H9 (cell line): ENCODE measurements around the gene TGM2. TPM values are rescaled to one million over a fixed set of nuclear protein-coding genes. Genes with fewer than 3 reads are reported as not detected.

ENCODE experiments used
- DNase-seq: peaks from one replicate; pipeline ENCODE4 v3.0.0-alpha.2; 2017
- H2AFZ ChIP-seq: one replicate; pipeline ENCODE4 v1.6.1; 2013; ENCODE audit warnings: mild to moderate bottlenecking, low read length, control low read depth, moderate library complexity
- H2AK5ac ChIP-seq: 2 replicates; pipeline ENCODE4 v1.6.1; 2013; ENCODE audit warnings: low read length, control low read depth, mixed read lengths; ENCODE audit not compliant: insufficient read length
- H2BK120ac ChIP-seq: one replicate; pipeline ENCODE4 v1.6.1; 2013; ENCODE audit warnings: low read depth, mild to moderate bottlenecking, low read length, control low read depth, inconsistent platforms; ENCODE audit not compliant: poor library complexity, severe bottlenecking
- H2BK12ac ChIP-seq: 2 replicates; pipeline ENCODE4 v1.6.1; 2013; ENCODE audit warnings: low read length, control low read depth, mixed read lengths, low read depth; ENCODE audit not compliant: insufficient read length
- H2BK15ac ChIP-seq: 2 replicates; pipeline ENCODE4 v1.6.1; 2013; ENCODE audit warnings: low read depth, low read length, control low read depth
- H2BK20ac ChIP-seq: one replicate; pipeline ENCODE4 v1.6.1; 2013; ENCODE audit warnings: low read depth, mild to moderate bottlenecking, low read length, control low read depth, inconsistent platforms; ENCODE audit not compliant: poor library complexity, severe bottlenecking
- H2BK5ac ChIP-seq: 2 replicates; pipeline ENCODE4 v1.6.1; 2013; ENCODE audit warnings: low read length, control low read depth, mixed read lengths; ENCODE audit not compliant: insufficient read length
- H3K14ac ChIP-seq: 2 replicates; pipeline ENCODE4 v1.6.1; 2013; ENCODE audit warnings: low read length, control low read depth; ENCODE audit not compliant: insufficient read depth
- H3K18ac ChIP-seq: 2 replicates; pipeline ENCODE4 v1.6.1; 2013; ENCODE audit warnings: low read depth, mild to moderate bottlenecking, mixed read lengths, low read length, control low read depth; ENCODE audit not compliant: insufficient read length
- H3K23ac ChIP-seq: 2 replicates; pipeline ENCODE4 v1.6.1; 2013; ENCODE audit warnings: low read length, control low read depth, mixed read lengths, low read depth; ENCODE audit not compliant: insufficient read length
- H3K23me2 ChIP-seq: 2 replicates; pipeline ENCODE4 v1.6.1; 2013; ENCODE audit warnings: low read depth, mild to moderate bottlenecking, mixed read lengths, low read length, control low read depth; ENCODE audit not compliant: insufficient read length, poor library complexity, severe bottlenecking
- H3K27ac ChIP-seq: 2 replicates; pipeline ENCODE4 v1.5.1; 2013; ENCODE audit warnings: low read length, control low read depth, mixed read lengths, low read depth; ENCODE audit not compliant: insufficient read length
- H3K27me3 ChIP-seq: 2 replicates; pipeline ENCODE4 v1.6.1; 2013; ENCODE audit warnings: low read length, control low read depth, inconsistent platforms; ENCODE audit not compliant: insufficient read depth
- H3K4ac ChIP-seq: 2 replicates; pipeline ENCODE4 v1.6.1; 2013; ENCODE audit warnings: low read depth, mild to moderate bottlenecking, control low read depth, inconsistent platforms, low read length, moderate library complexity
- H3K4me1 ChIP-seq: 2 replicates; pipeline ENCODE4 v1.6.1; 2013; ENCODE audit warnings: low read length, control low read depth, inconsistent platforms; ENCODE audit not compliant: insufficient read depth
- H3K4me2 ChIP-seq: 2 replicates; pipeline ENCODE4 v1.6.1; 2013; ENCODE audit warnings: low read length, control low read depth, mixed read lengths; ENCODE audit not compliant: insufficient read length, insufficient read depth
- H3K56ac ChIP-seq: 2 replicates; pipeline ENCODE4 v1.6.1; 2013; ENCODE audit warnings: low read depth, mild to moderate bottlenecking, mixed read lengths, low read length, control low read depth; ENCODE audit not compliant: insufficient read length
- H3K79me1 ChIP-seq: 2 replicates; pipeline ENCODE4 v1.6.1; 2013; ENCODE audit warnings: low read depth, mild to moderate bottlenecking, moderate library complexity, low read length, control low read depth, inconsistent platforms; ENCODE audit not compliant: insufficient read depth, poor library complexity, severe bottlenecking
- H3K79me2 ChIP-seq: 2 replicates; pipeline ENCODE4 v1.6.1; 2013; ENCODE audit warnings: low read length, control low read depth, inconsistent platforms; ENCODE audit not compliant: insufficient read depth
- H3K9ac ChIP-seq: 2 replicates; pipeline ENCODE4 v1.6.1; 2013; ENCODE audit warnings: low read length, control low read depth, mixed read lengths; ENCODE audit not compliant: insufficient read length; ENCODE audit errors: extremely low read depth
- H3K9me3 ChIP-seq: one replicate; pipeline ENCODE4 v1.6.1; 2013; ENCODE audit warnings: low read depth, low read length, inconsistent platforms; ENCODE audit not compliant: control insufficient read depth
- H3T11ph ChIP-seq: one replicate; pipeline ENCODE4 v1.6.1; 2013; ENCODE audit warnings: mild to moderate bottlenecking, low read length, control low read depth, inconsistent platforms
- H4K20me1 ChIP-seq: one replicate; pipeline ENCODE4 v1.6.1; 2013; ENCODE audit not compliant: control insufficient read depth, insufficient read length, insufficient read depth
- H4K5ac ChIP-seq: 2 replicates; pipeline ENCODE4 v1.6.1; 2013; ENCODE audit warnings: low read depth, mild to moderate bottlenecking, mixed read lengths, low read length, control low read depth; ENCODE audit not compliant: insufficient read length
- H4K8ac ChIP-seq: replicated peaks from 2 replicates; pipeline ENCODE4 v1.6.1; 2013; ENCODE audit warnings: low read length, control low read depth, mixed read lengths, low read depth; ENCODE audit not compliant: insufficient read length
- H4K91ac ChIP-seq: 2 replicates; pipeline ENCODE4 v1.6.1; 2013; ENCODE audit warnings: low read depth, mild to moderate bottlenecking, moderate library complexity, mixed read lengths, low read length, control low read depth; ENCODE audit not compliant: insufficient read length
- H3K27ac Mint-ChIP-seq, 3 experiments: 2 replicates in 2 of 3; 3 replicates in 1 of 3; pipeline ENCODE4 v1.8.0; 2020 to 2021; ENCODE audit warnings: mixed read lengths in 3 of 3, mild to moderate bottlenecking in 1 of 3, moderate library complexity in 1 of 3
- H3K27me3 Mint-ChIP-seq: 2 replicates; pipeline ENCODE4 v1.8.0; 2021; ENCODE audit warnings: low read depth, mild to moderate bottlenecking, moderate library complexity, mixed read lengths
- H3K36me3 Mint-ChIP-seq, 3 experiments: 2 replicates in 2 of 3; 3 replicates in 1 of 3; pipeline ENCODE4 v1.8.0; 2020 to 2021; ENCODE audit warnings: low read depth in 3 of 3, mixed read lengths in 3 of 3; ENCODE audit not compliant: insufficient read depth in 1 of 3
- H3K4me1 Mint-ChIP-seq, 2 experiments: 2 replicates each; pipeline ENCODE4 v1.8.0; 2020; ENCODE audit warnings: mixed read lengths in 2 of 2
- H3K4me3 Mint-ChIP-seq, 2 experiments: 2 replicates in 1 of 2; 3 replicates in 1 of 2; pipeline ENCODE4 v1.8.0; 2020 to 2021; ENCODE audit warnings: mild to moderate bottlenecking in 2 of 2, mixed read lengths in 2 of 2, moderate library complexity in 1 of 2
- H3K9me3 Mint-ChIP-seq, 2 experiments: 2 replicates in 1 of 2; 3 replicates in 1 of 2; pipeline ENCODE4 v1.8.0; 2020; ENCODE audit warnings: mild to moderate bottlenecking in 2 of 2, mixed read lengths in 2 of 2, moderate library complexity in 1 of 2
- CTCF ChIP-seq: fragments of 200-600 bp; sonication (generic); conservative IDR thresholded peaks from 3 replicates; pipeline ENCODE4 v1.8.0; 2021; ENCODE audit warnings: antibody characterized with exemption, mild to moderate bottlenecking
- WGBS: extraction: QIAGEN DNeasy Blood & Tissue Kit; methylation state at CpG from one replicate; pipeline ENCODE4 v1.1.7; 2013; ENCODE audit warnings: missing lambda C conversion rate, low lambda C conversion rate, mixed read lengths; ENCODE audit not compliant: insufficient read length; ENCODE audit errors: extremely low coverage; 5-methylcytosine and 5-hydroxymethylcytosine counted together
- total RNA-seq: library from RNA; stranded (reverse); gene quantifications from 2 replicates; pipeline ENCODE4 v1.2.1, GENCODE V29; 2021

Gene TGM2
- total RNA-seq, 1 experiment from 2014 or later, result 1.1 TPM

GRCh38 chr20:38123021-38123587 lies 42.0 kb downstream of the TGM2 start:
- Histone ChIP-seq H3K23me2 (no peaks in the 10 kb centered on the region), H2BK15ac (no peak overlapping the region), H3K9me3 (no peaks in the 10 kb centered on the region), H3K4me1 (no peaks in the 10 kb centered on the region; the same call in 1 of the 2 replicates), H3K4me2 (no peak overlapping the region), H4K20me1 (no peaks in the 10 kb centered on the region), H2BK5ac (no peak overlapping the region), H3K9ac (no peak overlapping the region), H4K5ac (no peak overlapping the region), H3K23ac (no peak overlapping the region), H3K56ac (no peak overlapping the region), H3K4ac (no peak overlapping the region), H2AFZ (no peak overlapping the region), H3T11ph (no peak overlapping the region), H3K14ac (no peak overlapping the region), H2AK5ac (no peak overlapping the region), H3K79me1 (no peaks in the 10 kb centered on the region), H4K8ac (no peak overlapping the region), H3K79me2 (no peaks in the 10 kb centered on the region), H3K18ac (no peak overlapping the region), H4K91ac (no peak overlapping the region), H2BK20ac (no peak overlapping the region), H3K27ac (no peak overlapping the region), H2BK12ac (no peak overlapping the region), H2BK120ac (no peak overlapping the region), H3K27me3 (no peaks in the 10 kb centered on the region)
- no CpG with 5 or more reads among the region's 4 CpGs for WGBS
- no peak for DNase-seq
- Mint-ChIP-seq H3K27ac (peak overlapping the region in 1 of 3 experiments; percentile 24; a peak in 1 of 7 replicates), H3K27me3 (no peaks in the 10 kb centered on the region), H3K4me1 (peaks cover 5 to 6% of the 10 kb centered on the region in 2 experiments; a peak in 2 of 4 replicates), H3K9me3 (no peaks in the 10 kb centered on the region), H3K36me3 (no peaks in the 10 kb centered on the region), H3K4me3 (no peak overlapping the region)
- no peak for TF ChIP-seq CTCF
